Left ventricle myocardium superior (tissue), 1 donor: ENCODE measurements around the gene ERG. TPM values are rescaled to one million over a fixed set of nuclear protein-coding genes. Genes with fewer than 3 reads are reported as not detected.
A peak's percentile ranks its signal among the peaks of the same experiment; 100 is the strongest.

Experiments used
- ATAC-seq: fragments of 200-7000 bp; cut with Tn5 transposase; one replicate; pipeline ENCODE4 v1.9.1; 2020; ENCODE audit warnings: mild to moderate bottlenecking, moderate library complexity
- DNase-seq: peaks from one replicate; pipeline ENCODE4 v3.0.0-alpha.2; 2020
- intact Hi-C: fragments of 100-400 bp; cut with micrococcal nuclease; formaldehyde crosslinking; loops from one replicate; pipeline ENCODE4 v1.11.0; 2022
- total RNA-seq: library from RNA; stranded (reverse); fragmentation: NEBNext Ultra II Directional; extraction: Animal tissue kit (Norgen Biotek cat#: 25700); gene quantifications from one replicate; pipeline ENCODE4 v1.2.1, GENCODE V29; 2021
- donor health status: DM: no; HTN: yes; CAD: no; lungs with severe emphysema.

Gene ERG
- total RNA-seq, 1 donor from 2014 or later = 19.3 TPM

DNA sequence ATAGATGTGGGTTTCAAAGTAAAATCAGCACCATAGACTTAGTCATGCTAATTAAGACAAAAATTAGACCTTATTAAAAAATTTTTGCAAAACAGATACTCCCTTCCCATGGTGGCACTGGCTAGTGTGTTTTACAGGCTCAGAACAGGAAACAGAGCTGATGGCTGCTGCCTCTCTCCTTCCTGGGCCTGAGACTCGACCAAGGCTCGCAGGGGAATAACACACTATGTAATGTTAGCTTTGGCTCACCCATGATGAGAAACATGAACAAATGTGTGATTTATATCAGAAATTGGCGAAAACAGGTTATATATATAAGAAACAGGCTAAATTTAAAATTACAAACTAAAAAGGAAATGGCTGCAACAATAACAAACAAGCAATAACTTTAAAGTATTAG is 50.7 kb downstream of the ERG start:
- ATAC-seq = no peak
- intact Hi-C loops = no loop called here
- DNase-seq = no peak

- ATAC-seq (no peak), DNase-seq (no peak)
- intact Hi-C loops = no loop called here
These were observed 53.6 kb downstream of the ERG start for GRCh38 chr21:38444691-38445090.

DNA sequence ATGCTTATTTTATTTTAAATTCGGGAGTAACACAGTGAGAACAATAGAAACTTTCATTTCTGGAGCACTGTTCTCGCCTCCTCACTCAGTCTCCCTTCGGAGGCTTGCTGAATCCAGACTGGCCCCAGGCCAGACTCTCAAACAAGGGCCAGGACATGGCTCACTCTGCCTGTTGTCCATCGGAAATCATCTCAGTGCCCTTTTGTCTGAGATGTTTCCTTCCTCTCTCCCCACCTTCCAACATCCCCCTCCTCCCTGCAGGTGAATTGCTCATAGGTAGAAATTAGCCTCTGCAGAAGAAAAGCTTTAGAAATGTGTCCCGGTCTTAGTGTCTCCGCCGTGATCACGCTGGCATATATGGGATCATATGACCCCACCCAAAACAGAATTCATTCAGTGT is 55.2 kb downstream of the ERG start:
- no peak for ATAC-seq
- DNase-seq = no peak
- intact Hi-C loops = no loop called here

DNA sequence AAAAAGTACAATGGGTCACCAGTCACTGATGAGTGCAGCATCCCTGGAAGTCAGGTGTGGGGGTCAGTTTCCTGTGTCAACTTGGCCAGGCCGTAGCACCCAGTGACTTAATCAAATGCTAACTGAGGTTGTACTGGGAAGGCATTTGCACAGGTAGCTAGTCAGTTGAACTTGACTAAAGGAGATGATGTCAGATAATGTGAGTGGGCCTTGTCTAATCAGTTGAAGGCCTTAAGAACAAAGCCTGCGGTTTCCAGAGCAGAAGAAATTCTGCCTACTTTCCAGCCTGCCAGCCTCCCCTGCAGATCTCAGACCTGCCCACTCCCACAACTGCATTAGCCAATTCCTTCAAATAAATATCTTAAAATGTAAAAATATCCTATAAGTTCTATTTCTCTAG is 57.1 kb downstream of the ERG start:
- intact Hi-C loops = no loop called here
- ATAC-seq (no peak), DNase-seq (no peak)

- DNase-seq (no peak), ATAC-seq (no peak)
- intact Hi-C loops = no loop called here
These were observed 57.5 kb downstream of the ERG start for GRCh38 chr21:38440746-38441145.

DNA sequence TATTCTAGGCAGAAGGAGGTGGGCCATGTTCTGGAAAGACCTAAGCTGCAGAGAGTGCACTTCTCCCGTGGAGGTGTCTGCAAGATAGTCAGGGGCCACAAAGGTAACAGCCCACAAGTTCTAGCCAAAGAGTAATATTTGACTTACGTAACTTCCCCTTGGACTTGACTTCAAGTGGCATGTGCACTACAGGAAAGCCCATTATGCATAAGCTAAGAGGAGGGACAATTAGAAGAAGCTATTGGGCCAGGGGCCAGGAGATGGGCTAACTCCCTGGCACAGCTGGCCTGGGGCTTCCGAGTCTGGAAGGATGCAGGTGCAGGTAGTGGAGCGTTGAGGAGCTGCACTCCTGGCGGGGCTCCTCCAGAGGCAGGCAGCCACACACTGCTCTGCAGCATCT is 58.3 kb downstream of the ERG start:
- intact Hi-C loops = no loop called here
- ATAC-seq (no peak), DNase-seq (no peak)

DNA sequence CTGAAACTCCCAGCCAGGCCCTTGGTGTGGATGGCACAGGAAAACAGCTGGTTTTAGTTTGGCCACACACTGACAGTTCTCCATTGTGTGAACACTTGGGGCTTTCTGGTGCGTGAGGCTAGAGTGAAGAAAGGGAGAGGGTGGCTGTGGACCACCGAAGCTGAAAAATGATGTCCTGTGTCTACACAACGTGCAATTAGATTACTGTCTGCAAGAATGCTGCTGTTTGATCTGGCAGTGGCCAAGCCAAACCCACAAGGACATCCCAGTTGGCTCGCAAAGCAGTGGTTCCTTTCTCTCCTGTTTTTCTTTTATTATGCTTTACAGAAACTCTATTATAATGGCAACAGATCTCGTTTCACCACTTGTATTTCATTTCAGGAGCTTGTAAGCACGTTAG is 58.9 kb downstream of the ERG start:
- no peak for ATAC-seq
- intact Hi-C loops = no loop called here
- no peak for DNase-seq

DNA sequence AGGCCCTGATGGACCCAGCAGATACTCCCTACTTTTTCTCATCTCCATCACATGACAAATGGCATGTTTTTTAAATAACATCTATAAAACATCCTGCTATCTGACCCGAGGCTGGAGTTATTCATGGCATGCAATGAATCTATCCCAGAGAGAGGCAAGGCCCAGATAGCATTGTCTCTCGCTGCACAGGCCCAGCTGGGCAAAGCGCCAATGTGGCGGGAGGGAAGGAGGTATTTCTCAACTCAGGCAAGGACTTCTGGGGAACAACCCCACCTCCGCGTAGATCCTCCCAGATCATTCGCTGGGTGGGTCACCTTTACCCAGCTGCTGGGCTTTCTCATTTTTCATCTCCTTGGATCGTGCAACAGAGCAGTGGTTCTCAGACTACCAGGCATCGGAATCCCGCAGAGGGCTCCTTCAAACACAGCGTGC is 59.8 kb downstream of the ERG start:
- intact Hi-C loops = no loop called here
- ATAC-seq (peak; percentile 76), DNase-seq (peak; percentile 81)

GRCh38 chr21:38436341-38436740 is 61.9 kb downstream of the ERG start:
- ATAC-seq (no peak), DNase-seq (no peak)
- intact Hi-C loops = no loop called here

GRCh38 chr21:38434913-38435533 is 63.3 kb downstream of the ERG start:
- intact Hi-C loops = no loop called here
- DNase-seq = no peak
- ATAC-seq = no peak

DNA sequence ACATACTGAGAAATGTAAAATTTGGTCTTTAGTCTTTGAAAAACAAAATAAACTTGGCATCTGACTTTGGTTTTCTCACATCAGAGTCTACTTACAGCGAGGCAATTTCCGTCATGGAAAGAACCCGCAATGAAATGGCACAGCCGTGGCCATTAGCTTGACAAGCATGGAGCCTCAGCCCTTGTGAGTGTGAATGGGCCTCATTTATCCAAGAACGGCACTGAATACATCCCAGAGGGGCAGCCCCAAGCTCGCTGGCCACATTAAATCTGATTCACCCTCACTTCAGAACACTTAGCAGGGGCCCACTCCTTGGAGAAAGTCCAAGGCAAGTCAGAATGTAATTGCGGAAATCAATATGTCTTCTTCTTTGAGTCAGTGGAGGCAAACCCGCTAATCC is 64.8 kb downstream of the ERG start:
- no peak for DNase-seq
- ATAC-seq = no peak
- intact Hi-C loops = no loop called here

DNA sequence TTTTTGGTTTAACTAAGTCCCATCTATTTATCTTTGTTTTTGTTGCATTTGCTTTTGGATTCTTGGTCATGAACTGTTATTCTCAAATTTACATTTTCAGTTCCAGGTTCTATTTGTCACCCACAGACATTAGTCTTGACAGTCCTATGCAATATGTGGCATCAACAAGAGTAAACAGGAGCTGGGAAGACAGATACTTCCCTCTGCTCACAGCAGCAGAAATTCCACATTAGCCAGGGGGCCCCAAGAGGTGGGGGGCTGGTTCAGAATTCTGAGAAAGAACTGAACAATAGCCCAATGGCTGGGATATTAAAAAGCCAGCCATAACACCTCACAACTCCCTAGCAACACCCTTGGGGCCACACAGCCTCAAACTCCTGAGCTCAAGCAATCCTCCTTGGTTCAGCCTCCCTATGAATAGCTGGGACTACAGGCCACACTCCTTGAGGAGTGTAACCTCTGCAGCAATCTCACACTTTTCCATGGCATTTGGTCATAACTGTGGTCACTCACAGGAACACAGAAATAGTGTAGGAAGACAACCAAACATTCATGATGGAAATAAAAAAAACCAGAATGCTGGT is 67.8 kb downstream of the ERG start:
- DNase-seq = no peak
- intact Hi-C loops = no loop called here
- ATAC-seq = no peak

DNA sequence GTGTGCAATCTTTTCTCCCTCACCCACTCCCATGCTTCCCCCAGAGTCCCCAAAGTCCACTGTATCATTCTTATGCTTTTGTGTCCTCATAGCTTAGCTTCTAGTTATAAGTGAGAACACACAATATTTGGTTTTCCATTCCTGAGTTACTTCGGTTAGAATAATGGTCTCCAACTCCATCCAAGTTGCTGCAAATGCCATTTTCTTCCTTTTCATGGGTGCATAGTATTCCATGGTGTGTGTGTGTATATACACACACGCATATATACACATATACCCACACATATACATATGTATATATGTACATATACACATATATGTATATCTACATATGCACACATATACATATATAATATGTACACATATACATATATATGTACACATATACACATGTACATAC is 69.3 kb downstream of the ERG start:
- no peak for DNase-seq
- intact Hi-C loops = no loop called here
- ATAC-seq = no peak

- intact Hi-C loops = no loop called here
These were observed 70.1 kb downstream of the ERG start for GRCh38 chr21:38428211-38428610.

DNA sequence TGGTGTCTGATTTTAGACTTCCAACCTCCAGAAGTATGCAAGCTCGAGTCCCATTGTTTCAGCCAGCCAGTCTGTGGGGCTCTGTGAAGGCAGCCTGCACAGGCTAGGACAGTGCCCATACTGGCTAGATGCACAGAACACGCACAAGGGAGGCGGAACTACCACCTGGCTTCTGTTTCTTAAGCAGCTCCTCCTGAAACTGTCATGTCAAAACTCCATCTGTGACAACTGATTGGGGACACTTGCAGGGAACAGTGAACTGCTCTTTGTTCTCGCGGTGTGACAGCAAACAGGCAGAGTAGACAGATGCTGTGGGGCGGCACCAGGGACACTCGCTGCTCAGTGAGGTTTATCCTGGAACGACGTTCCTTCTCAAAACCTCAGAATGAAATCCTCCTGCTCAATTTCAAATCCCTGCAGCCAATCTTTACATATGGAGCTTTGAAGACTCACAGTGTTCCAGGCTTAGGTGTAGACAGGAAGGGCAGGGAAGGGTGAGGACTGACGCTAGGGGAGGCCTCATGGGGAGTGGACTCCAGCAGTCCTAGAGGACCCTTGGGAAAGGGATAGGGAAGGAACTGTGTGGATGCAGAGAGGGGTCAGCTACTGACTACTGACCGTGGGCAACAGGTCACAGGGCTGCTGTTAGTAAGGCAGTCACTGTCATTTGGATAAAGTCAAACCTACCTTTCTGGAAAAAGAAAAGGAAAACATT is 73.8 kb downstream of the ERG start:
- DNase-seq (no peak), ATAC-seq (no peak)
- intact Hi-C loops = no loop called here

More at GRCh38 chr21:38428211-38428610, 70.1 kb downstream of the ERG start:
- ATAC-seq = peak; percentile 61
- no peak for DNase-seq

GRCh38 chr21:38422082-38422481 is 76.2 kb downstream of the ERG start:
- DNase-seq (no peak), ATAC-seq (no peak)
- intact Hi-C loops = no loop called here

DNA sequence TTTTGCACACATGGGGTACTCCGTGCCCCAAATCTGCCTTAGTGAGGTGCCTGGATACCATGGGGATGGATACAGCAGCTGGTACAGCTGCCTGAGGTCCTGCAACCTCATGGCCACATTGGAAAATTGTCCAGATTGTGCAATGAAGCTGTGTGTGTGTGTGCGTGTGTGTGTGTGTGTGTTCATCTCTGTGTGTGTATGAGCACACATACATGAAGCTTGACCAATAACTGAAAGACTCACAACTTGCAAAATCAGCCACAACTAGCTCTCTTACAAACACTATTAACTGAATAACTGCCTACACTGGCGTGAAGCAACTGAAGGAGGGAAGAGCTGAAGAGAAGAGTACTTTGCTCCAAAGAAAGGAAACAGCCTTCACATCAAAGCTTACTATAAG is 78.1 kb downstream of the ERG start:
- no peak for ATAC-seq
- intact Hi-C loops = no loop called here
- no peak for DNase-seq

DNA sequence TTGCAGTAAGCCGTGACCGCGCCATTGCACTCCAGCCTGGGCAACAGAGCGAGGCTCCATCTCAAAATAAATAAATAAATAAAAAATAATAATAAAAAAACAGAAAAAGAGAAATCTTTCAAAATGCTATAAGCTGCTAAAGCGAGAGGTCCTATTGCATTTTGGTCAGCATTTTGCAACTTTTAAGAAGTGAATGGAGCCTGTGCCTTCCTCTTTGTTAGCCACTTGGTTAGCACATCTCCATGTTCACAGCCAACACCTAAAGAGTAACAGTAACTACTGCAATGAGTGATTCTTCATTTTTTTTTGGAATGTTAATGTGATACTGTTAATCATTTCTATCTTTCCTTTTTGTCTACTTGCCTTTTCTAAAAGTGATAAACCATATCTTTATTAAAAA is 80.6 kb downstream of the ERG start:
- DNase-seq (no peak), ATAC-seq (no peak)
- intact Hi-C loops = no loop called here

GRCh38 chr21:38416791-38417190 is 81.5 kb downstream of the ERG start:
- ATAC-seq = no peak

DNA sequence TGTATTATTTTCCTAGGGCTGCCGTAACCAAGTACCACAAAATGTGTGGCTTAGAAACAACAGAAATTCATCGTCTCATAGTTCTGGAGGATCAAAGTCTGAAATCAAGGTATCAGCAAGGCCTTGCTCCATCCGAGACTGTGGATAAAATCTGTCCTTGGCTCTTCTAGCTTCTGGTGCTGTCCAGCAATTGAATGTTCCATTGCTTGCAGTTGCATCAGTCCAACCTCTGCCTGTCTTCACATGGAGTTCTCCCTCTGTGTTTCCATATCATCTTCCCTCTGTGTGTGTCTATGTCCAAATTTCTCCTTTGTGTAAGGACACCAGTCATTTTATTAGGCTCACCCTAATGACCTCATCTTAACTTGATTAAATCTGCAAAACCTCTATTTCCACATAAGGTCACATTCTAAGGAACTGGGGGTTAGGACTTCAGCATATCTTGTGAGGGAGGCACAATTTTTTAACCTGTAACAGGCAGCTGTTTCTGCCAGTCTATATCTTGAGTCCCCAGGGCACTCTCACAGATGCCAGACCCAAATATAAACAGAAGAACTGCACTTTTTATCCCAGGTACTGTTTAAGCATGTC is 84.2 kb downstream of the ERG start:
- intact Hi-C loops = no loop called here
- ATAC-seq (no peak), DNase-seq (no peak)

More at GRCh38 chr21:38416791-38417190, 81.5 kb downstream of the ERG start:
- intact Hi-C loops = no loop called here
- no peak for DNase-seq

DNA sequence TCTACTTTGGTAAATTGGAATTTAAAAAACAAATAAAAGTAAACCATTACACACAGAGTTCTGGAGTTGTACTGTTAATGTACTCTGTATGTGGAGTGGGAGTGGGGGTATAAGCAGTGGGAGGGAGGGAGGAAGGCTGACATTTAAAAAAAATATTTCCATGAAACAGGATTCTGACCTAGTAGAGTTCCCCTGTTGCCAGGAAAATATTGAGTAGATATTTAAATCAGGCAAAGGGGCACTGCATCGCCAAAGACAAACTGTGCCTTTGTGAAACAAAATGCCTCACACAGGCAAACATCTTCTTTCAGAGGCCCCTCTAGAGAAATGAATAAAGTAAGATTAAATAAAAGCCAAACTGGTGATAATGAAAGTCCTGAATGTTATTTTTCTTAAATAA is 87.8 kb downstream of the ERG start:
- DNase-seq (no peak), ATAC-seq (no peak)
- intact Hi-C loops = no loop called here
